GM18909 (cell line): ENCODE measurements around the gene NPB.

Experiments used
- ATAC-seq: cut with Tn5 transposase; IDR thresholded peaks from one replicate; pipeline ENCODE4 v1.9.1; 2021; ENCODE audit warnings: mild to moderate bottlenecking; ENCODE audit not compliant: unreplicated experiment, poor library complexity

NPB gene

GRCh38 chr17:81910840-81911276 lies 8.8 kb downstream of the NPB start:
- peak; percentile 34 for ATAC-seq

- peak; percentile 73 for ATAC-seq
Observed at GRCh38 chr17:81911277-81911961, 9.4 kb downstream of the NPB start, which contains the start of gene PCYT2. PCYT2 (minus strand) TSS chr17:81911399; CDS start chr17:81911355, 44 bp downstream.

GRCh38 chr17:81911969-81912368 lies 9.9 kb downstream of the NPB start:
- ATAC-seq, result no peak

GRCh38 chr17:81912441-81913309 lies 10.6 kb downstream of the NPB start:
- ATAC-seq, result no peak

- ATAC-seq, result no peak
Observed at GRCh38 chr17:81913394-81914102, 11.5 kb downstream of the NPB start.

- ATAC-seq, result no peak
Observed at GRCh38 chr17:81914103-81914850, 12.2 kb downstream of the NPB start.

- ATAC-seq, result no peak
Observed at GRCh38 chr17:81915331-81915730, 13.3 kb downstream of the NPB start.

- no peak for ATAC-seq
Observed at GRCh38 chr17:81916234-81917001, 14.4 kb downstream of the NPB start.

GRCh38 chr17:81917565-81918332 lies 15.7 kb downstream of the NPB start, which contains the start of gene SIRT7:
SIRT7 (minus strand) TSS chr17:81918176; CDS start chr17:81918131, 45 bp downstream.
- ATAC-seq, result peak; percentile 62

GRCh38 chr17:81918333-81918669 lies 16.3 kb downstream of the NPB start:
- peak; percentile 17 for ATAC-seq

- peak; percentile 20 for ATAC-seq
Observed at GRCh38 chr17:81918832-81919545, 17.0 kb downstream of the NPB start.

- ATAC-seq, result no peak
Observed at GRCh38 chr17:81920612-81921536, 18.8 kb downstream of the NPB start.

GRCh38 chr17:81921537-81921862 lies 19.5 kb downstream of the NPB start:
- no peak for ATAC-seq

GRCh38 chr17:81921996-81922565 lies 20.0 kb downstream of the NPB start:
- no peak for ATAC-seq

- ATAC-seq, result no peak
Observed at GRCh38 chr17:81922566-81923301, 20.7 kb downstream of the NPB start.
